PC-3 (cell line): Measurements from ENCODE around the gene PARG. TPM values are rescaled to one million over a fixed set of nuclear protein-coding genes. Genes with fewer than 3 reads are reported as not detected.
"Not testable (repeated sequence)": the region's sequence is repeated elsewhere in the genome, so short reads cannot be mapped to it uniquely, and the experiment has no call there.

Experiments used
- ATAC-seq: fragments of 200-7000 bp; cut with Tn5 transposase; 2 replicates; pipeline ENCODE4 v1.9.1; 2020; ENCODE audit warnings: mild to moderate bottlenecking, moderate library complexity
- Bru-seq: library from RNA; stranded (reverse); fragments of 400-500 nt; gene quantifications from one replicate; lab custom pipeline; 2021; lab: Mats Ljungman, UMichigan
- BruChase-seq, 2 experiments: library from RNA; stranded (reverse); fragments of 400-500 nt; gene quantifications; one replicate each; lab custom pipeline; 2021; lab: Mats Ljungman, UMichigan
- BruUV-seq: library from RNA; stranded (reverse); fragments of 400-500 nt; replicated peaks from 2 replicates; lab custom pipeline; 2021; lab: Mats Ljungman, UMichigan
- CTCF ChIA-PET: fragments of 300-600 bp; sonication (Branson Sonifier 250); formaldehyde crosslinking; loops from one replicate; lab custom pipeline; 2022; ENCODE audit warnings: antibody characterized with exemption; lab: Charles Lee
- POLR2A ChIA-PET: fragments of 300-600 bp; sonication (Branson Sonifier 250); formaldehyde crosslinking; loops from one replicate; lab custom pipeline; 2022; ENCODE audit warnings: antibody characterized with exemption; ENCODE audit not compliant: unreplicated experiment; lab: Charles Lee
- DNase-seq: peaks from one replicate; pipeline ENCODE4 v3.0.0-alpha.2; 2015
- H2AFZ ChIP-seq: fragments of 300-600 bp; sonication (generic); 2 replicates; pipeline ENCODE4 v1.6.0; 2016; ENCODE audit warnings: antibody characterized with exemption, low read length
- H3F3A ChIP-seq: fragments of 300-600 bp; sonication (generic); one replicate; pipeline ENCODE4 v1.6.0; 2017; ENCODE audit warnings: antibody characterized with exemption, low read length, control low read depth, mild to moderate bottlenecking; ENCODE audit not compliant: unreplicated experiment
- H3K27ac ChIP-seq: fragments of 300-600 bp; sonication (generic); 2 replicates; pipeline ENCODE4 v1.5.1; 2016; ENCODE audit warnings: mild to moderate bottlenecking, low read length
- H3K27me3 ChIP-seq: fragments of 300-600 bp; sonication (generic); 2 replicates; pipeline ENCODE4 v1.6.1; 2016; ENCODE audit warnings: low read length, mixed read lengths
- H3K36me3 ChIP-seq: fragments of 300-600 bp; sonication (generic); 2 replicates; pipeline ENCODE4 v1.6.1; 2016; ENCODE audit warnings: low read depth, mixed run types, low read length, mixed read lengths
- H3K4me1 ChIP-seq: fragments of 300-600 bp; sonication (generic); 2 replicates; pipeline ENCODE4 v1.5.1; 2016; ENCODE audit warnings: low read length; ENCODE audit not compliant: insufficient read depth
- H3K4me2 ChIP-seq: fragments of 300-600 bp; sonication (generic); 2 replicates; pipeline ENCODE4 v1.6.0; 2016; ENCODE audit warnings: low read length
- H3K4me3 ChIP-seq: fragments of 300-600 bp; sonication (generic); 2 replicates; pipeline ENCODE4 v1.5.1; 2016; ENCODE audit warnings: mild to moderate bottlenecking, low read length, mixed read lengths
- H3K79me2 ChIP-seq: fragments of 300-600 bp; sonication (generic); 2 replicates; pipeline ENCODE4 v1.6.1; 2017; ENCODE audit warnings: low read length, mixed read lengths
- H3K9ac ChIP-seq: fragments of 300-600 bp; sonication (generic); 2 replicates; pipeline ENCODE4 v1.6.0; 2016; ENCODE audit warnings: mild to moderate bottlenecking, low read length
- H3K9me2 ChIP-seq: fragments of 300-600 bp; sonication (generic); replicated peaks from 2 replicates; pipeline ENCODE4 v1.6.1; 2016; ENCODE audit warnings: mixed run types, low read length, mixed read lengths
- H3K9me3 ChIP-seq: fragments of 300-600 bp; sonication (generic); 2 replicates; pipeline ENCODE4 v1.6.1; 2016; ENCODE audit warnings: low read length, mixed read lengths
- H4K20me1 ChIP-seq: fragments of 300-600 bp; sonication (generic); 2 replicates; pipeline ENCODE4 v1.6.1; 2016; ENCODE audit warnings: low read length, mixed read lengths
- intact Hi-C: fragments of 100-400 bp; cut with micrococcal nuclease; formaldehyde crosslinking; loops from 2 replicates; pipeline ENCODE4 v1.9.0; 2023
- long read RNA-seq: library from polyadenylated mRNA; unstranded; transcript quantifications from one replicate; pipeline ENCODE4 v2.0.0, GENCODE V29; 2021; ENCODE audit not compliant: unreplicated experiment
- total RNA-seq: library from RNA; depleted of rRNA; stranded (reverse); fragments of >200 nt; gene quantifications from 2 replicates; pipeline ENCODE4 v1.2.3, GENCODE V29; 2014; rRNA removed

PARG gene
- 85.4 and 89.7 TPM in 2 replicates for total RNA-seq
- Bru-seq, nascent RNA, result percentile 91 among the genes with signal in this experiment
- BruChase-seq, experiment 1, labeled RNA remaining after a 6-hour chase, result percentile 87 among the genes with signal in this experiment
- percentile 91 among the genes with signal in this experiment for BruChase-seq, experiment 2, labeled RNA remaining after a 2-hour chase
- long read RNA-seq, partial matches to known transcripts, result 11 of 260 reads
- long read RNA-seq, other reads (novel, unspliced or antisense), result 249 of 260 reads

GRCh38 chr10:49941447-49942338 lies at the start of gene PARG, which contains the start of gene TIMM23B:
Gene PARG (minus strand): TSS chr10:49942027. CDS start chr10:49941725, 302 bp downstream.
Gene TIMM23B (plus strand): TSS chr10:49942053. CDS start chr10:49942195, 142 bp downstream.
- Histone ChIP-seq H3K9ac (peak within 1 kb of the TSS; percentile 89), H4K20me1 (peaks cover 13% of the 10 kb centered on the region), H2AFZ (peak within 1 kb of the TSS; percentile 71), H3K36me3 (peaks cover 15% of the 10 kb centered on the region), H3K79me2 (peaks cover 88% of the 10 kb centered on the region), H3K4me3 (peak within 1 kb of the TSS; percentile 71), H3K4me2 (peak within 1 kb of the TSS; percentile 78), H3K27ac (peak within 1 kb of the TSS; percentile 13), H3K4me1 (peaks cover 15% of the 10 kb centered on the region)
- H3K27me3 ChIP-seq, POLR2A ChIA-PET, H3F3A ChIP-seq, intact Hi-C loops, H3K9me3 ChIP-seq, CTCF ChIA-PET, H3K9me2 ChIP-seq: not testable (repeated sequence)
- peak; percentile 99 for DNase-seq
- BruUV-seq, result TSS peak; percentile 69
- peak; percentile 80 for ATAC-seq

GRCh38 chr10:49988376-49988775 lies 46.5 kb upstream of the PARG start, which contains the start of gene AGAP6:
Gene AGAP6 (plus strand): TSS chr10:49988406. CDS start chr10:49988716, 310 bp downstream.
- H3K9me3 ChIP-seq, H3K27me3 ChIP-seq, CTCF ChIA-PET, BruUV-seq, H3K79me2 ChIP-seq, H3K9me2 ChIP-seq, H3K27ac ChIP-seq, H3K4me1 ChIP-seq, H2AFZ ChIP-seq, H3K36me3 ChIP-seq, POLR2A ChIA-PET, intact Hi-C loops, H4K20me1 ChIP-seq, DNase-seq, H3K9ac ChIP-seq, H3K4me2 ChIP-seq, H3K4me3 ChIP-seq, H3F3A ChIP-seq, ATAC-seq: not testable (repeated sequence)

GRCh38 chr10:49987207-49987606 lies 45.4 kb upstream of the PARG start:
- H3F3A ChIP-seq, H3K27me3 ChIP-seq, H4K20me1 ChIP-seq, DNase-seq, H3K36me3 ChIP-seq, H3K9me3 ChIP-seq, ATAC-seq, intact Hi-C loops, H3K4me2 ChIP-seq, BruUV-seq, POLR2A ChIA-PET, CTCF ChIA-PET, H3K4me1 ChIP-seq, H3K9ac ChIP-seq, H2AFZ ChIP-seq, H3K4me3 ChIP-seq, H3K79me2 ChIP-seq, H3K27ac ChIP-seq, H3K9me2 ChIP-seq: not testable (repeated sequence)

- H3K9me3 ChIP-seq, H3F3A ChIP-seq, H3K4me1 ChIP-seq, H3K9ac ChIP-seq, POLR2A ChIA-PET, H3K9me2 ChIP-seq, DNase-seq, H2AFZ ChIP-seq, H4K20me1 ChIP-seq, H3K36me3 ChIP-seq, ATAC-seq, H3K27me3 ChIP-seq, H3K4me3 ChIP-seq, H3K79me2 ChIP-seq, BruUV-seq, intact Hi-C loops, H3K27ac ChIP-seq, CTCF ChIA-PET, H3K4me2 ChIP-seq: not testable (repeated sequence)
These were observed 35.9 kb upstream of the PARG start for GRCh38 chr10:49977756-49978155.

GRCh38 chr10:49972094-49972493 lies 30.3 kb upstream of the PARG start:
- H3K27me3 ChIP-seq, intact Hi-C loops, H3K9me2 ChIP-seq, DNase-seq, H3F3A ChIP-seq, H3K79me2 ChIP-seq, H3K9me3 ChIP-seq, BruUV-seq, H3K36me3 ChIP-seq, H2AFZ ChIP-seq, H3K4me1 ChIP-seq, H3K27ac ChIP-seq, ATAC-seq, POLR2A ChIA-PET, H4K20me1 ChIP-seq, CTCF ChIA-PET, H3K9ac ChIP-seq, H3K4me2 ChIP-seq, H3K4me3 ChIP-seq: not testable (repeated sequence)

DNA sequence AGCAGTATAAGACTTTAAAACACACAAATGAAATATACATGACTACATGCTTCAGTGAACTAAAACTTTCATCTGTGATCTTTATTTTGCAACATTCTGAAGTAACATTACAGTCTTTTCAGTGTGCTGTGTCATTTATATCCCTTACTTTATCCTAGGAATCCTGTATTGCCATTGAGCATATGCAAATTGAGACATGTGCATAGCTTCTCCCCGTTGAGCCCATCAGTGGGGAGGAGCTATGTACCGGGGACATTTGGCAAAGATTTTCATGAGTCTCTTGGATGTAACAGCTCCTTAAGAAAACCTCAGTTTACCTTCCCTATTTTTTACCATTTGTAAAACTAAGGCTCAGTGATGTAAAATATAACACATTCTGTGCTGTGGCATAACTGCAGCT lies 29.6 kb upstream of the PARG start:
- H3K4me2 ChIP-seq, H3K9ac ChIP-seq, ATAC-seq, intact Hi-C loops, H3K27me3 ChIP-seq, H3F3A ChIP-seq, H3K4me1 ChIP-seq, BruUV-seq, POLR2A ChIA-PET, DNase-seq, H3K9me2 ChIP-seq, CTCF ChIA-PET, H3K79me2 ChIP-seq, H3K4me3 ChIP-seq, H4K20me1 ChIP-seq, H3K9me3 ChIP-seq, H3K27ac ChIP-seq, H3K36me3 ChIP-seq, H2AFZ ChIP-seq: not testable (repeated sequence)
